ENCODE results near the gene BCOR. TPM values are rescaled to one million over a fixed set of nuclear protein-coding genes. Genes with fewer than 3 reads are reported as not detected.
A peak's percentile ranks its signal among the peaks of the same experiment; 100 is the strongest.

Gene BCOR
- total RNA-seq, 2 experiments from 2014 or later, result 48.0 to 64.3 TPM

DNA sequence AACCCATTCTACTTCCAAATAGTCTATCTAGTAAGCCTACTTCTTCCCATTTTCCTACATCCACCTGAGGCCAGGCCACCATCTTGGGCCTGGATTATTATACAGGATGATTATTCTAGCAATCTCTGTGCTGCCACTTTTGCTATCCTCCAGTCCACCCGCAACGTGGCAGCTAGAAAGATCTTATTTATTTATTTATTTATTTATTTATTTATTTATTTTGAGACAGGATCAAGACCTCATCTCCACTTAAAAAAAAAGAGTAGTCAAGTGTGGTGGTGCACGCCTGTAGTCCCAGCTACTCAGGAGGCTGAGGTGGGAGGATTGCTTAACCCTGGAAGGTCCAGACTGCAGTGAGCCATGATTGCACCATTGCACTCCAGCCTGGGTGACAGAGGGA is 15.2 kb upstream of the BCOR start:
- Histone ChIP-seq H3K4me1 (ENCODE audit: insufficient read depth, low read length, poor library complexity, severe bottlenecking) (peaks cover 47% of the 10 kb centered on the region), H3K9me2 (ENCODE audit: insufficient read depth, low read length) (no peaks in the 10 kb centered on the region), H3K4me3 (ENCODE audit: low read depth, low read length, poor library complexity, severe bottlenecking) (no peak overlapping the region), H3K27ac (ENCODE audit: low read depth, low read length, poor library complexity, severe bottlenecking) (no peak overlapping the region), H3K4me2 (ENCODE audit: low read length) (no peak overlapping the region), H3K9me3 (ENCODE audit: low read length) (no peaks in the 10 kb centered on the region), H3K79me2 (ENCODE audit: insufficient read depth, low read depth, low read length) (no peaks in the 10 kb centered on the region), H3K36me3 (ENCODE audit: insufficient read depth, low read length) (no peaks in the 10 kb centered on the region), H4K20me1 (ENCODE audit: insufficient read depth, low read length) (no peaks in the 10 kb centered on the region), H2AFZ (ENCODE audit: low read length) (no peak overlapping the region)
- ChIA-PET POLR2A (interaction anchor here (0.6 kb wide), 1 partner anchor 29 kb away, joined by 3 read pairs; no protein-coding TSS in a partner anchor), CTCF (ENCODE audit: unreplicated experiment) (no interaction called here)
- intact Hi-C loops (cut with micrococcal nuclease; ENCODE audit: unreplicated experiment), result no loop called here
- DNase-seq (ENCODE audit: low spot score), result no peak
- no TSS peak for BruUV-seq (replicated peaks)
- no peak for TF ChIP-seq EZH2phosphoT487 (IDR thresholded peaks at IDR 0.05; ENCODE audit: borderline replicate concordance, low read depth, low read length)
- no peak for TF ChIP-seq CTCF (conservative IDR thresholded peaks at IDR 0.05; ENCODE audit: low read length)

DNA sequence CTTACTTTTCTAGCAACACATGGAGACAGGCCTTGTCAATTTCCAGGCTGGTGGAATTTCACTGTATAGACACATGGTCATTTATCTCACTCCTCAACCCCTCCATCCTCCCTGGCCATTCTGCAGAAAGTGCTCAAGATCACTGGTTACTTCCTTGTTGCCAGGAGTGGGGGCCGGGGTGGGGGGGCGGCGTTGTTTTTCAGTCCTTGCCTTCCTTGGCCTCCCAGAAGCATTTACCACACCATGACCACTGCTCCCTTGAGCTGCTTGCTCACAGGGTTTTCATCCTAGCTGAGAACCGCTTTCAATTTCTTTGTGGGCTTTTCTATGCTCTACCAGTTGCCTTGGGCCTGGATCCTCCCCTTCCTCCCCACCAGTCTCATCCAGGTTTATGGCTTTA is 14.1 kb upstream of the BCOR start:
- no peak overlapping the region for H3K4me3 ChIP-seq (ENCODE audit: low read depth, low read length, poor library complexity, severe bottlenecking)
- no peak overlapping the region for H2AFZ ChIP-seq (ENCODE audit: low read length)
- no peak overlapping the region for H3K27ac ChIP-seq (ENCODE audit: low read depth, low read length, poor library complexity, severe bottlenecking)
- intact Hi-C loops (cut with micrococcal nuclease; ENCODE audit: unreplicated experiment), result no loop called here
- ChIA-PET CTCF (ENCODE audit: unreplicated experiment) (interaction anchor here (0.5 kb wide), 2 partner anchors 21 to 347 kb away, joined by 3 read pairs; no protein-coding TSS in a partner anchor), POLR2A (no interaction called here)
- H3K9me2 ChIP-seq (ENCODE audit: insufficient read depth, low read length), result no peaks in the 10 kb centered on the region
- no peaks in the 10 kb centered on the region for H4K20me1 ChIP-seq (ENCODE audit: insufficient read depth, low read length)
- DNase-seq (ENCODE audit: low spot score), result no peak
- H3K79me2 ChIP-seq (ENCODE audit: insufficient read depth, low read depth, low read length), result no peaks in the 10 kb centered on the region
- no peak overlapping the region for H3K4me2 ChIP-seq (ENCODE audit: low read length)
- no peaks in the 10 kb centered on the region for H3K9me3 ChIP-seq (ENCODE audit: low read length)
- TF ChIP-seq CTCF (conservative IDR thresholded peaks at IDR 0.05; ENCODE audit: low read length), result no peak
- TF ChIP-seq EZH2phosphoT487 (IDR thresholded peaks at IDR 0.05; ENCODE audit: borderline replicate concordance, low read depth, low read length), result no peak
- no peaks in the 10 kb centered on the region for H3K36me3 ChIP-seq (ENCODE audit: insufficient read depth, low read length)
- peaks cover 53% of the 10 kb centered on the region for H3K4me1 ChIP-seq (ENCODE audit: insufficient read depth, low read length, poor library complexity, severe bottlenecking)
- no TSS peak for BruUV-seq (replicated peaks)

- no peaks in the 10 kb centered on the region for H3K36me3 ChIP-seq (ENCODE audit: insufficient read depth, low read length)
- peak overlapping the region; percentile 25; the same call in 1 of the 2 replicates for H2AFZ ChIP-seq (ENCODE audit: low read length)
- no peaks in the 10 kb centered on the region for H3K9me3 ChIP-seq (ENCODE audit: low read length)
- no peaks in the 10 kb centered on the region for H4K20me1 ChIP-seq (ENCODE audit: insufficient read depth, low read length)
- CTCF ChIA-PET (ENCODE audit: unreplicated experiment), result interaction anchor here (0.9 kb wide), 1 partner anchor 11 kb away, joined by 3 read pairs; the partner anchor contains the start of gene BCOR
- peak overlapping the region; percentile 69 for H3K4me3 ChIP-seq (ENCODE audit: low read depth, low read length, poor library complexity, severe bottlenecking)
- POLR2A ChIA-PET, result interaction anchor here (0.6 to 1.0 kb wide), 3 partner anchors 51 to 68 kb away, joined by 3 to 4 read pairs (median 4); no protein-coding TSS in a partner anchor
- H3K79me2 ChIP-seq (ENCODE audit: insufficient read depth, low read depth, low read length), result no peaks in the 10 kb centered on the region
- H3K9me2 ChIP-seq (ENCODE audit: insufficient read depth, low read length), result no peaks in the 10 kb centered on the region
- peak overlapping the region; percentile 90 for H3K4me2 ChIP-seq (ENCODE audit: low read length)
- DNase-seq (ENCODE audit: low spot score), result peak; percentile 57
- intact Hi-C loops (cut with micrococcal nuclease; ENCODE audit: unreplicated experiment), result no loop called here
- TF ChIP-seq EZH2phosphoT487 (IDR thresholded peaks at IDR 0.05; ENCODE audit: borderline replicate concordance, low read depth, low read length) (no peak), CTCF (conservative IDR thresholded peaks at IDR 0.05; ENCODE audit: low read length) (no peak)
- peaks cover 46% of the 10 kb centered on the region for H3K4me1 ChIP-seq (ENCODE audit: insufficient read depth, low read length, poor library complexity, severe bottlenecking)
- H3K27ac ChIP-seq (ENCODE audit: low read depth, low read length, poor library complexity, severe bottlenecking), result peak overlapping the region; percentile 30
- no TSS peak for BruUV-seq (replicated peaks)
Measured at GRCh38 chrX:40109288-40110008, 11.7 kb upstream of the BCOR start.
